Muscle layer of duodenum (tissue), 2 donors: Measurements from ENCODE around the gene KCNJ6.
"Not testable (repeated sequence)": the region's sequence is repeated elsewhere in the genome, so short reads cannot be mapped to it uniquely, and the experiment has no call there.

Experiments used
- H3K27ac ChIP-seq: one replicate; pipeline ENCODE4 v1.7.0; 2013; ENCODE audit warnings: mild to moderate bottlenecking, low read length
- H3K27me3 ChIP-seq: one replicate; pipeline ENCODE4 v1.7.0; 2013; ENCODE audit warnings: low read depth, mild to moderate bottlenecking, control low read depth, low read length
- H3K36me3 ChIP-seq, 2 donors: one replicate each; pipeline ENCODE4 v1.7.0; 2013; ENCODE audit warnings: low read length in 2 of 2, control low read depth in 1 of 2, mild to moderate bottlenecking in 1 of 2; ENCODE audit not compliant: insufficient read depth in 2 of 2, control insufficient read depth in 1 of 2
- H3K4me1 ChIP-seq, 2 donors: one replicate each; pipeline ENCODE4 v1.7.0; 2013; ENCODE audit warnings: low read length in 2 of 2, mild to moderate bottlenecking in 2 of 2, control low read depth in 1 of 2, moderate library complexity in 1 of 2; ENCODE audit not compliant: insufficient read depth in 2 of 2, control insufficient read depth in 1 of 2
- H3K4me3 ChIP-seq, 2 donors: one replicate each; pipeline ENCODE4 v1.7.0; 2013; ENCODE audit warnings: low read length in 2 of 2, low read depth in 1 of 2, mild to moderate bottlenecking in 1 of 2
- H3K9me3 ChIP-seq, 2 donors: one replicate each; pipeline ENCODE4 v1.7.0; 2013; ENCODE audit warnings: low read length in 2 of 2, control low read depth in 1 of 2, mild to moderate bottlenecking in 1 of 2; ENCODE audit not compliant: control insufficient read depth in 1 of 2
- donor health status: healthy.

Gene KCNJ6

DNA sequence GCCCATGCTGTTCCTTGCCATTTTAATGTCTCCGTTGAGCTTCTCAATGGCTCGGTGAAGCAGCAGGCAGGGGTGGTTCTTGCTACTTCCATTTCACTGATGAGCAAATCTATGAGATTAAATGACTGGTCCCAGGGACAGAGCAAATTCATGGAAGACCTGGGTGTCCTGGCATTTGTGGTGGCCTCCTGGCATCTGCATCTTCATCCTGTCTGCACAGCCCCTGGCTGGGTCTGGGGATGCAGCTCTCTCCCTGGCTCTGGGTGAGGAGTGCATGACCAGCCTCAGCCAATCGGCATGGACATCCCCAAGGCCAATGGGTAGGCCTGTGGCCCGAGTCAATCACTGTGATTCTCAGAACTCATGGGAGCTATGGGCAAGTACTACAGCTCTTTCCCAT is 261.7 kb downstream of the KCNJ6 start:
- H3K36me3 ChIP-seq = no peaks in the 10 kb centered on the region
- H3K4me1 ChIP-seq = peaks cover 0 to 13% of the 10 kb centered on the region in 2 donors
- no peak overlapping the region for H3K27ac ChIP-seq
- H3K4me3 ChIP-seq = no peak overlapping the region
- no peaks in the 10 kb centered on the region for H3K9me3 ChIP-seq
- no peaks in the 10 kb centered on the region for H3K27me3 ChIP-seq

DNA sequence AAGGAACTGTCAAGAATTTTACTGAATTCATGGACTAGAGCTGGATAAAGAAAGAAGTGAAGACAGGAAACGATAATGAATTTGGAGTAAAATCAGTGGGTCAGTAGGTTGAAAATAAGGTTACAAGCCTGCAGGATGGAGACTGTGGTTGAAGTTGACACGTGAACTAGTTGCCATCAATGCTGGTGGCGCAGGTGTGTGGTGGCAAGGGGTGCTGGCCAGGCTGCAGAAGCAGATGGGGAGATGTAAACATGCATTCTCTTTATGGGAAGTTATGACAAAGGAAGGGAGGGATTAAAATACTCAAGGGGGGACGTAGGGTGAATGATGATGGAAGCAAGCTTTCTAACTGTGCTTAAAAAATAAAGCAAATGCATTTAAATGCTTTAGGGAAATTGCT is 263.1 kb downstream of the KCNJ6 start:
- H3K27ac ChIP-seq = no peak overlapping the region
- H3K36me3 ChIP-seq = no peaks in the 10 kb centered on the region
- H3K4me1 ChIP-seq = peaks cover 0 to 4% of the 10 kb centered on the region in 2 donors
- H3K4me3 ChIP-seq = no peak overlapping the region
- no peaks in the 10 kb centered on the region for H3K27me3 ChIP-seq
- H3K9me3 ChIP-seq = no peaks in the 10 kb centered on the region

DNA sequence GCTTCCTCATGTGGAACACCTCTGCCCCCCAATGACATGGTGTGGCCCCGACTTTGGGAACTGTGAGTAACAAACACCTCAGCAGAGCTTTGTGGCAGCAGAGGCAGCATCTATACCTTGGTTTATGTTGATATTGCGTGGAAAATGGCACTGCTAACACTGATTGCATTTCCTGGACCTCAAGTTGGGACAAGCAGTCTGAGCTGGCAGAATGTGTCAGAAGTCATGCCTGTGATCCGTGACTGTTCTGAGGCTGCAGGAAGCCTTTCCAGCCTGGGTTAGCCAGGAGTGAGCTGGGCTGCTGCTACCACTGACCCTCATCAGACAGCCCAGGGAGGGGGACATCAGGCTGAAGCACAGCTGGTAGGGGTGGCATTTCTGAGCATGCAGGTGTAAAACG is 268.5 kb downstream of the KCNJ6 start:
- no peak overlapping the region for H3K27ac ChIP-seq
- H3K9me3 ChIP-seq = no peaks in the 10 kb centered on the region
- no peaks in the 10 kb centered on the region for H3K36me3 ChIP-seq
- H3K4me1 ChIP-seq = no peaks in the 10 kb centered on the region
- H3K4me3 ChIP-seq = no peak overlapping the region
- H3K27me3 ChIP-seq = no peaks in the 10 kb centered on the region

DNA sequence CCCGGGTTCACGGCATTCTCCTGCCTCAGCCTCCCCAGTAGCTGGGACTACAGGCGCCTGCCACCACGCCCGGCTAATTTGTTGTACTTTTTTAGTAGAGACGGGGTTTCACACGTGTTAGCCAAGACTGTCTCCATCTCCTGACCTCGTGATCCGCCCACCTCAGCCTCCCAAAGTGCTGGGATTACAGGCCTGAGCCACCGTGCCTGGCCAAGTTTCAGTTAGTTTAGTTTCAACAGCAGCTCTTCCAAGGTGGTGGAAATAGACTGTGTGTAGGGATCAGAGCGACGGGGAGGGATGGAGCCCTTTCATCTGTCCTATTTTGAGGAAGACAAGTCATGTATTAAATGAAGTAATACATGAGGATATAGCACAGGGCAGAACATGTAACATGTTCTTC is 269.5 kb downstream of the KCNJ6 start:
- not testable (repeated sequence) for H3K4me1 ChIP-seq, H3K27ac ChIP-seq, H3K36me3 ChIP-seq

DNA sequence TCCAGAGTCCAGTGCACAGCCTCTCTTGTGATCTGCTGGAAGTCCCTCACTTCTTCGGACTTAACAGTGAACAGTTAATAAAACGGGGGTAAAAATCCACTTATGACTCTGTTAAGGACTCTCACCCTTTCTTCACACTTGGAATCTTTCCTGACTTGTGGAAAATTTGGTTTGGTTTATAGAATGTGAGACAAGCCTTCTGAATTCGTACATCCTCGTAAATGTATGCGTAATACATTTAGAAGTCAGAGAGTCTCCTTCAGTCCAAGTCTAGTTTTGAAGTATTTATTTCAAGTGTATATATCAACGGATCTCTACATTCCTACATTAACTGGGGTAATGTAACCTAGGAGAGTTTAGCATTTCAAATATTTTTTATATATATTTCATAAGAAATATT is 270.4 kb downstream of the KCNJ6 start:
- no peaks in the 10 kb centered on the region for H3K9me3 ChIP-seq
- H3K27me3 ChIP-seq = no peaks in the 10 kb centered on the region
- H3K27ac ChIP-seq = no peak overlapping the region
- no peaks in the 10 kb centered on the region for H3K36me3 ChIP-seq
- no peak overlapping the region for H3K4me3 ChIP-seq
- no peaks in the 10 kb centered on the region for H3K4me1 ChIP-seq

More for the DNA sequence above, 269.5 kb downstream of the KCNJ6 start:
- not testable (repeated sequence) for H3K27me3 ChIP-seq, H3K9me3 ChIP-seq, H3K4me3 ChIP-seq

DNA sequence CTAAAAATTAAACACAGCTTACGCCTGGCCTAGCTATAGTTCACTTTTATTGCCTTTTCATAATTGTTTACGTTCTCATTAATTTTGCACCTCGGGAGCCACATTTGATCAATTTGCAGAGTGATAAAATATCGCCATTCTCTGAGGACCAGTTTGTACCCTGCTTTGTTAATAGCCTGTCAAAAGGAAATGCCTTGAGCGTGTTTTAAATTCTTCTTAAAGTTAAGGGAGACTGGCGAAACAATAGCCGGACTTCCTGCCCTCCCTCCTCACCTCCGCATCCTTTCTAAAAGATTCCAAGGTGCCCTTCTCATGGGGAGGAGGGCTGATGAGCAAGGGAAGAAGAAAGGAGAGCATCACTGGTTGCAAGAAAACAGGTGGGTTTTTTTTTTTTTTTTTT is 271.6 kb downstream of the KCNJ6 start:
- Histone ChIP-seq H3K27me3 (no peaks in the 10 kb centered on the region), H3K36me3 (no peaks in the 10 kb centered on the region), H3K27ac (no peak overlapping the region), H3K4me1 (no peaks in the 10 kb centered on the region), H3K4me3 (no peak overlapping the region), H3K9me3 (no peaks in the 10 kb centered on the region)

DNA sequence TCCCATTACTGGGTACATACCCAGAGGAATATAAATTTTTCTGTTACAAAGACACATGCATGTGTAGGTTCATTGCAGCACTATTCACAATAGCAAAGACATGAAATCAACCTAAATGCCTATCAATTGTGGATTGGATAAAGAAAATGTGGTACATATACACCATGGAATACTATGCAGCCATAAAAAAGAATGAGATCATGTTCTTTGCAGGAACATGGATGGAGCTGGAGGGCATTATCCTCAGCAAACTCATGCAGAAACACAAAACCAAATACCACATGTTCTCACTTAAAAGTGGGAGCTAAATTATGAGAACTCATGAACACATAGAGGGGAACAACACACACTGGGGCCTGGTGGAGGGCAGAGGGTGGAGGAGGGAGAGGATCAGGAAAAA is 272.4 kb downstream of the KCNJ6 start:
- H3K9me3 ChIP-seq, H3K27me3 ChIP-seq, H3K4me3 ChIP-seq, H3K36me3 ChIP-seq, H3K27ac ChIP-seq, H3K4me1 ChIP-seq: not testable (repeated sequence)

DNA sequence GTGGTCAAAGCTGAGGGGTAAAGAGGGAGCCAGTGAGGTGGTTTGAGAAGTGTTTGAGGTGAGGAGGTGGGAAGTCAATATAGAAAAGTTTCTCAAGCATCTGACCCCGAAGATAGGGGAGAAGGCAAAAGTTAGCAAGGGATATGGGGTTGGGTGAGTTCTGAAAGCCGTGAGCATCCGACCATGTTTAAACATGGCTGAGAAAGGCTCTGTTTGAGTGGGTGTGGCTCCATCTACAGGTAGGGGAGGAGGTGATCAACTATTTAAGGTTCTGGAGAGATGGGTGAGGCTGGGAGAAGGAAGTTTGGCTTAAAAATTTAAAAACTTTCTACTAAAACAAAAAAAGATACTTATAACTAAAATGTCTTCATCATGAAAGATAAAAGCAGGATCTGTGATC is 273.8 kb downstream of the KCNJ6 start:
- H3K27ac ChIP-seq = no peak overlapping the region
- H3K9me3 ChIP-seq = no peaks in the 10 kb centered on the region
- H3K27me3 ChIP-seq = no peaks in the 10 kb centered on the region

DNA sequence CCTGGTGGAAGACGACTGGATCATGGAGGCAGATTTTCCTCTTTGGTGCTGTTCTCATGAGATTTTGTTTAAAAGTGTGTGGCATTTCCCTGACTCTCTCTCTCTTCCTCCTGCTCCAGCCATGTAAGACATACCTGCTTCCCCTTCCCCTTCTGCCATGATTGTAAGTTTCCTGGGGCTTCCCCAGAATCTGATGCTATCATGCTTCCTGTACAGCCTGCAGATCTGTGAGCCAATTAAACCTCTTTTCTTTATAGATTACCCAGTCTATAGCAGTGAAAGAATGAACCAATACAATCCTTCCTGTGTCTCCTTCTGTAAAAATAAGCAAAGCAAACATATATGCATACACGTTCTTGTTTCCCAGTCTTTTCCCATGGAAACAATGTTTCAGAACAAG is 276.5 kb downstream of the KCNJ6 start:
- Histone ChIP-seq H3K4me3 (no peak overlapping the region), H3K9me3 (no peaks in the 10 kb centered on the region), H3K27me3 (no peaks in the 10 kb centered on the region), H3K36me3 (no peaks in the 10 kb centered on the region), H3K4me1 (no peaks in the 10 kb centered on the region), H3K27ac (no peak overlapping the region)

More for the DNA sequence above, 273.8 kb downstream of the KCNJ6 start:
- Histone ChIP-seq H3K36me3 (no peaks in the 10 kb centered on the region), H3K4me1 (no peaks in the 10 kb centered on the region), H3K4me3 (no peak overlapping the region)

DNA sequence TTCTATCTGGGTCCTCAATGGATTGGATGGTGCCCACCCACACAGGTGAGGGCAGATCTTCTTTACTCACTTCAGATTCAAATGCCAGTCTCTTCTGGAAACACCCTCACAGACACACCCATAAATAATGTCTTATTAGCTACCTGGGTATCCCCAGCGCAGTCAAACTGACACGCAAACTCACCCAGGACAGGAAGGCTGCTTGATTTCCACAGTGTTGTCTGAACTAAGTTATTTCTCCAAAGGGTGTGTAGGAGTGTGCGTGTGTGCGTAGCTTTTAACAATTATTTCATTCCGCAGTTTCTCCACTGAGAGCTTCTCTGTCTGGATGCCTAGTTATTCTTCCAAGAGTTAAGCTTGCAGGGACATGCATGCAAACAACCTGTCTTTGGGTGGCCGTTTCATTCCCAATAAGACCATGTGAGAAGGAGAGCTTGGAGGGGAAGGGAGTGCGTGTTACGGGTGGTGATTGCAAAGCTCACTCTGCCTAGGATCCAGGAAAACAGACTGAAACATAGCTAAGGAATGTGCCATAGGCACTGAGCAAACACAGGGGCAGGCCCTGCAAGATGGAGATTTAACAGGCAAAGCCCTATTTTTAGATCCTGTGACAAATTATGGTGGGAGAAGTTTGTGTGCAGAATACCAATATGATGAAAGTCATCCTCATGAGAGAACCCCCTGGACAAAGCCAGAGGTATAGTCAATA is 280.0 kb downstream of the KCNJ6 start:
- peaks cover 0 to 5% of the 10 kb centered on the region in 2 donors for H3K9me3 ChIP-seq
- H3K36me3 ChIP-seq = no peaks in the 10 kb centered on the region
- no peaks in the 10 kb centered on the region for H3K27me3 ChIP-seq
- no peak overlapping the region for H3K27ac ChIP-seq
- H3K4me3 ChIP-seq = no peak overlapping the region
- no peaks in the 10 kb centered on the region for H3K4me1 ChIP-seq

DNA sequence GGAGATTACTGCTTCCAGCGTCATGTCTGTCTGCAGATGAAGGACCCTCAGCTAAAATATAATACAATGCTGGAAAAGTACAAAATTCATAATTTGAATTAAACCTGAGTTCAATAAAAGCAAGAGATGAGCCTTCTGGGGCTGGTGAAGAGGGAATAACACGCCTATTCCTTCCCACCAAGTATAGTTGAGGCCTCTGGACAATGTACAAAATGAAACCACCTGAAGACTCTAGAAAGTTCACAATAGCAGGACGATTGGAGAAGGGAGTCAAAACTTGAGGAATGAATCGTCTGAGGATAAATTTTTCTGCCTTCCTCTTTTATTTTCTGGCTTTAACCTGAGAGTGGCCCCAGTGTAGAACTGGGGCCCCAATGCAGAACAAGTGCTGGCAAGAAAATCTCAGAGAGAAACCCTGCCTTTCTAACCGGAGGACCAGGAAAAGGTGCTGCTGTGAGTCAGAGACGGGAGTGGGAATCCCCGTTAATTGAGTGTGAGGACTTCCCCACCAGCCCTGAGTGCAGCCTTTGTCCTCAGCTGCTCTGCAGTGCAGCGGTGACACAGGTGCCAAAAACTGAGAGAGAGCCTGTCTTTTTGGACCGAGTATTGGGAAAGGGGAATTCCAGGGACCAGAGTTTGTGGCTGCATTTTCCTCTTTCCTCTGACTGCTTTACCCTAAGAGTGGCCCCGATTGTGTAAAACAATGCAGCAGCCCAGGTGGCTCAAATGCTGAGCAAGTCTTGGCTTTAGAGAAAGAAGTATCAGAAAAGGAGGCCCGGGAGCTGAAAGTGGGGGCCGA is 284.7 kb downstream of the KCNJ6 start:
- Histone ChIP-seq H3K27ac (no peak overlapping the region), H3K9me3 (peaks cover 0 to 5% of the 10 kb centered on the region in 2 donors), H3K36me3 (no peaks in the 10 kb centered on the region), H3K4me3 (no peak overlapping the region), H3K4me1 (no peaks in the 10 kb centered on the region), H3K27me3 (no peaks in the 10 kb centered on the region)
